Tibial nerve (tissue), 4 donors: ENCODE data around the gene GFPT2. TPM values are rescaled to one million over a fixed set of nuclear protein-coding genes. Genes with fewer than 3 reads are reported as not detected.

Experiments used
- DNase-seq, 2 donors: peaks; one replicate each; pipeline ENCODE4 v3.0.0-alpha.2; 2019; ENCODE audit warnings: low spot score in 2 of 2
- H3K27ac ChIP-seq, 4 donors: fragments of 200-600 bp; sonication (generic) in 3 of 4; one replicate each; pipeline ENCODE4 v1.5.1; 2017 to 2019; ENCODE audit warnings: mild to moderate bottlenecking in 1 of 4
- H3K27me3 ChIP-seq, 2 donors: fragments of 200-600 bp; sonication (generic) in 1 of 2; one replicate each; pipeline versions ENCODE4 v1.5.1 to v1.6.0; 2017 to 2019
- H3K36me3 ChIP-seq, 3 donors: fragments of 200-600 bp; sonication (generic); one replicate each; pipeline ENCODE4 v1.5.1; 2018 to 2019
- H3K4me1 ChIP-seq, 4 donors: fragments of 200-600 bp; sonication (generic) in 3 of 4; one replicate each; pipeline ENCODE4 v1.5.1; 2017 to 2019
- H3K4me3 ChIP-seq, 4 donors: fragments of 200-600 bp; sonication (generic) in 3 of 4; one replicate each; pipeline ENCODE4 v1.5.1; 2017 to 2019; ENCODE audit warnings: mild to moderate bottlenecking in 1 of 4, moderate library complexity in 1 of 4
- H3K9me3 ChIP-seq, 4 donors: fragments of 200-600 bp; sonication (generic) in 3 of 4; one replicate each; pipeline ENCODE4 v1.5.1; 2017 to 2019
- CTCF ChIP-seq, 5 experiments: fragments of 200-600 bp in 3 of 5; fragments of 450-650 bp in 2 of 5; sonication (generic) in 3 of 5; IDR thresholded peaks; one replicate each; pipeline ENCODE4 v1.5.1; 2016 to 2019; ENCODE audit warnings: antibody characterized with exemption in 5 of 5, mild to moderate bottlenecking in 3 of 5, moderate library complexity in 2 of 5
- EP300 ChIP-seq, 2 donors: sonication (generic); formaldehyde crosslinking; IDR thresholded peaks; one replicate each; pipeline ENCODE4 v1.6.1; 2017; ENCODE audit warnings: antibody characterized with exemption in 2 of 2, mild to moderate bottlenecking in 1 of 2
- POLR2A ChIP-seq, 2 donors: fragments of 450-650 bp; IDR thresholded peaks; one replicate each; pipeline ENCODE4 v1.6.1; 2017; ENCODE audit warnings: antibody characterized with exemption in 2 of 2, mild to moderate bottlenecking in 2 of 2, moderate library complexity in 2 of 2
- WGBS, 2 donors: methylation state at CpG; one replicate each; pipeline ENCODE4 v1.1.5; 2018; 5-methylcytosine and 5-hydroxymethylcytosine counted together
- total RNA-seq, 4 donors: library from RNA; depleted of rRNA; stranded (reverse); fragments of >200 nt; gene quantifications; one replicate each; pipeline ENCODE4 v1.1.0, GENCODE V29; 2016

The GFPT2 gene
- total RNA-seq, 4 donors from 2014 or later, result 36.1 to 64.5 (median 49.2) TPM

DNA sequence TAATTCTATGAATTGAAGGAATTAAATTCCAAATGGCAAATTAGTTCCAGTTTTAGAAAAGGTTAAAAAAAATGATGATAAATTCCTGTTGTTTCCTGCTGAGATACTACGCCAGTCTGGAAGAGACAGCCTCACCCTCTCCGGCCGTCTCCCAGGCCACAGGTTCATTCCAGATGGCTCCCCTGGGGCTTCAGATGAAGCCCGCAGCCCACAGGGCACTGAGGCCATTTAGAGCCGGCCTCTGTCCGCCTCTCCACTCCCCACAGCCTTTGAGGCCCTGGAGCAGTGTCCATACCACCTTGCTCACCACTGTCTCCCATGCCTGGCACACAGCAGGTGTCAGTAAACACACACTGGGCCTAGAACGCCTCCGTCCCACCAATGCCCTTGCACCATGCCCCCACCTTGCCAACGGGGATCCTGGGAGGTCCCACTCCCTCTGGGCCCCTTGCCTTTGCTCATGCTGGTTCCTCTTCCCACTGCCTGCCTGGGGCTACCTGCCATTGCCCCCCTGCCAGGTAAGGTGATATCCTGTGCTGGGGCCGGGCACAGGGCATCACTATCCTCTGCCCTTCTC lies 26.1 kb downstream of the GFPT2 start:
- Histone ChIP-seq H3K36me3 (peaks cover 0 to 51% (median 0%) of the 10 kb centered on the region in 3 donors), H3K27ac (no peak overlapping the region), H3K4me3 (no peak overlapping the region), H3K4me1 (peaks cover 0 to 24% (median 5%) of the 10 kb centered on the region in 4 donors), H3K27me3 (no peaks in the 10 kb centered on the region), H3K9me3 (no peaks in the 10 kb centered on the region)
- TF ChIP-seq EP300 (IDR thresholded peaks at IDR 0.05) (no peak), POLR2A (IDR thresholded peaks at IDR 0.05) (no peak), CTCF (IDR thresholded peaks at IDR 0.05) (no peak)
- 78 to 80% methylated on average over 10 of the region's 10 CpGs for WGBS, 2 donors
- DNase-seq, result no peak

GRCh38 chr5:180324601-180324950 lies 28.6 kb downstream of the GFPT2 start:
- TF ChIP-seq CTCF (IDR thresholded peaks at IDR 0.05) (no peak), EP300 (IDR thresholded peaks at IDR 0.05) (no peak), POLR2A (IDR thresholded peaks at IDR 0.05) (no peak)
- Histone ChIP-seq H3K9me3 (no peaks in the 10 kb centered on the region), H3K27ac (peak overlapping the region in 2 of 4 donors; percentile 13 to 57), H3K4me1 (peaks cover 0 to 18% (median 3%) of the 10 kb centered on the region in 4 donors), H3K36me3 (peaks cover 0 to 62% (median 0%) of the 10 kb centered on the region in 3 donors), H3K4me3 (no peak overlapping the region), H3K27me3 (no peaks in the 10 kb centered on the region)
- 31 to 38% methylated on average over 8 of the region's 8 CpGs for WGBS, 2 donors
- DNase-seq, result no peak

GRCh38 chr5:180323941-180324600 lies 29.1 kb downstream of the GFPT2 start:
- H3K36me3 ChIP-seq, result peaks cover 0 to 62% (median 0%) of the 10 kb centered on the region in 3 donors
- H3K27ac ChIP-seq, result peak overlapping the region in 1 of 4 donors; percentile 57
- DNase-seq, result no peak
- WGBS, 2 donors, result 30 to 36% methylated on average over 11 of the region's 11 CpGs
- peaks cover 0 to 18% (median 3%) of the 10 kb centered on the region in 4 donors for H3K4me1 ChIP-seq
- H3K4me3 ChIP-seq, result no peak overlapping the region
- H3K9me3 ChIP-seq, result no peaks in the 10 kb centered on the region
- TF ChIP-seq CTCF (IDR thresholded peaks at IDR 0.05) (no peak), EP300 (IDR thresholded peaks at IDR 0.05) (no peak), POLR2A (IDR thresholded peaks at IDR 0.05) (no peak)
- no peaks in the 10 kb centered on the region for H3K27me3 ChIP-seq

GRCh38 chr5:180323160-180323559 lies 30.0 kb downstream of the GFPT2 start:
- Histone ChIP-seq H3K4me3 (no peak overlapping the region), H3K27ac (no peak overlapping the region), H3K9me3 (no peaks in the 10 kb centered on the region), H3K27me3 (no peaks in the 10 kb centered on the region), H3K36me3 (peaks cover 0 to 63% (median 0%) of the 10 kb centered on the region in 3 donors), H3K4me1 (peaks cover 0 to 18% (median 3%) of the 10 kb centered on the region in 4 donors)
- TF ChIP-seq CTCF (IDR thresholded peaks at IDR 0.05) (no peak), EP300 (IDR thresholded peaks at IDR 0.05) (no peak), POLR2A (IDR thresholded peaks at IDR 0.05) (no peak)
- no peak for DNase-seq
- 89 to 90% methylated on average over 14 of the region's 14 CpGs for WGBS, 2 donors

DNA sequence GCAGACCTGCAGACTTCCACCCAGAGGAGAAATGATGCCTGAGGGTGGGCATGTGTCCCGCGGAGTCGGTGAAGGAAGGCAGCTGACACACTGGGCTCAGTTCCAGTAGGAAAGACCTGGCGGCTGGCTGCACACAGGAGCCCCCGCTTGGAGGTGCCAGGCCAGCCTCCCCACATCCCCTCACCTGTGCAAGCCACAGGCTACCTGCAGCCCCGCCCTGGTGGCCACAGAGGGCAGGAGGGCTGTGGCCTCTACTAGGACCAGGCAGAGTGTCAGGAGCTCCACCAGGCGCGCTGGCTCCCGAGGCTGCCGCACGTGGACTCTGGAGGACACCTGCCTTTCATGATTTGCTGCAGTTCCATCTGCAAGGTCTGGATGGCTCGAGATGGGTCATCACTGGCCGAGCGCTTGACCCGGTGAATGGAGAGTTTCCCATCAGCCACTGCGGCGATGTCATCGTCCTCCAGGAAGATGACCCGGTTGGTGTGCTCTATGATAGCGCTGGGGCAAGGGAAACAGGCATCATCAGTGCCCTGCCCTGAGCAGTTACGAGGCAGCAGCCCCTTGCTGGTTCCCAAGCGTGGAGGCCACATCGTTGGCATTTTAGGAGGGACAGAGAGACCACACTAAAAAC lies 34.6 kb downstream of the GFPT2 start:
- 93 to 96% methylated on average over 19 to 22 of the region's 23 CpGs for WGBS, 2 donors
- no peak for DNase-seq
- H3K36me3 ChIP-seq, result peaks cover 0 to 79% (median 0%) of the 10 kb centered on the region in 3 donors
- TF ChIP-seq EP300 (IDR thresholded peaks at IDR 0.05), result no peak
- TF ChIP-seq CTCF (IDR thresholded peaks at IDR 0.05), result no peak
- TF ChIP-seq POLR2A (IDR thresholded peaks at IDR 0.05), result no peak
- peaks cover 0 to 2% (median 0%) of the 10 kb centered on the region in 4 donors for H3K4me1 ChIP-seq
- H3K27me3 ChIP-seq, result no peaks in the 10 kb centered on the region
- no peak overlapping the region for H3K27ac ChIP-seq
- H3K9me3 ChIP-seq, result no peaks in the 10 kb centered on the region
- no peak overlapping the region for H3K4me3 ChIP-seq
